Neutrophil (primary cell): Measurements from ENCODE around the gene MLH1.

Source experiments
- H3K27ac ChIP-seq: fragments of 200-600 bp; sonication (generic); 2 replicates; pipeline ENCODE4 v1.5.1; 2016; ENCODE audit warnings: mild to moderate bottlenecking, moderate library complexity
- H3K27me3 ChIP-seq: fragments of 200-600 bp; sonication (generic); 2 replicates; pipeline ENCODE4 v1.6.0; 2016; ENCODE audit warnings: mild to moderate bottlenecking
- H3K36me3 ChIP-seq: fragments of 200-600 bp; sonication (generic); 2 replicates; pipeline ENCODE4 v1.5.1; 2017
- H3K4me1 ChIP-seq, 2 experiments: fragments of 200-600 bp in 1 of 2; sonication (generic) in 1 of 2; 1 replicate in 1 of 2; 2 replicates in 1 of 2; pipeline versions ENCODE4 v1.5.1 to v1.6.1; 2013 to 2016; ENCODE audit warnings: low read depth in 1 of 2, low read length in 1 of 2, mild to moderate bottlenecking in 1 of 2, moderate library complexity in 1 of 2; ENCODE audit not compliant: control insufficient read depth in 1 of 2, insufficient read depth in 1 of 2
- H3K4me3 ChIP-seq, 2 experiments: fragments of 200-600 bp in 1 of 2; sonication (generic) in 1 of 2; 1 replicate in 1 of 2; 2 replicates in 1 of 2; pipeline ENCODE4 v1.5.1; 2013 to 2016; ENCODE audit warnings: low read depth in 1 of 2, low read length in 1 of 2, mild to moderate bottlenecking in 1 of 2, moderate library complexity in 1 of 2
- H3K9me3 ChIP-seq: fragments of 200-600 bp; sonication (generic); 2 replicates; pipeline ENCODE4 v1.5.1; 2016
- TF ChIP-seq, protein P1 (sequence below): fragments of 200-600 bp; sonication (generic); IDR thresholded peaks from 2 replicates; pipeline ENCODE4 v1.5.1; 2016; ENCODE audit warnings: antibody characterized with exemption

The MLH1 gene

GRCh38 chr3:36954452-36955134 lies 38.7 kb upstream of the MLH1 start:
- no peaks in the 10 kb centered on the region for H3K9me3 ChIP-seq
- TF ChIP-seq, protein P1, sequence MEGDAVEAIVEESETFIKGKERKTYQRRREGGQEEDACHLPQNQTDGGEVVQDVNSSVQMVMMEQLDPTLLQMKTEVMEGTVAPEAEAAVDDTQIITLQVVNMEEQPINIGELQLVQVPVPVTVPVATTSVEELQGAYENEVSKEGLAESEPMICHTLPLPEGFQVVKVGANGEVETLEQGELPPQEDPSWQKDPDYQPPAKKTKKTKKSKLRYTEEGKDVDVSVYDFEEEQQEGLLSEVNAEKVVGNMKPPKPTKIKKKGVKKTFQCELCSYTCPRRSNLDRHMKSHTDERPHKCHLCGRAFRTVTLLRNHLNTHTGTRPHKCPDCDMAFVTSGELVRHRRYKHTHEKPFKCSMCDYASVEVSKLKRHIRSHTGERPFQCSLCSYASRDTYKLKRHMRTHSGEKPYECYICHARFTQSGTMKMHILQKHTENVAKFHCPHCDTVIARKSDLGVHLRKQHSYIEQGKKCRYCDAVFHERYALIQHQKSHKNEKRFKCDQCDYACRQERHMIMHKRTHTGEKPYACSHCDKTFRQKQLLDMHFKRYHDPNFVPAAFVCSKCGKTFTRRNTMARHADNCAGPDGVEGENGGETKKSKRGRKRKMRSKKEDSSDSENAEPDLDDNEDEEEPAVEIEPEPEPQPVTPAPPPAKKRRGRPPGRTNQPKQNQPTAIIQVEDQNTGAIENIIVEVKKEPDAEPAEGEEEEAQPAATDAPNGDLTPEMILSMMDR, result no peak
- H3K27me3 ChIP-seq, result no peaks in the 10 kb centered on the region
- H3K4me3 ChIP-seq, result no peak overlapping the region
- no peaks in the 10 kb centered on the region for H3K36me3 ChIP-seq
- no peak overlapping the region for H3K27ac ChIP-seq
- H3K4me1 ChIP-seq, result no peaks in the 10 kb centered on the region

DNA sequence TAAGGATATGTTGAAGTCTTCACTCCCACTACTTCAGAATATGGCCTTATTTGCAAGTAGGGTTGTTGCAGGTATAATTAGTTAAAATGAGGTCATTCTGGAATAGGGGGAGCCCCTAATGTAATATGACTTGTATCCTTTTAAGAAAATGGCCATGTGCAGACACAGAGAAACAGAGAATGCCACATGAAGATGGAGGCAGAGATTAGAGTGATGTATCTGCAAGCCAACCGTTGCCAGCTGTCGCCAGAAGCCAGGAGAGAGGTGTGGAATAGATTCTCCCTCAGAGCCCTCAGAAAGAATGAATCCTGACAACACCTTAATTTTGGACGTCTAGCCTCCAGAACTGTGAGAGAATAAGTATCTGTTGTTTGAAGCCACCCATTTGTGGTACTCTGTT lies 37.2 kb upstream of the MLH1 start:
- no peaks in the 10 kb centered on the region for H3K27me3 ChIP-seq
- no peaks in the 10 kb centered on the region for H3K9me3 ChIP-seq
- no peak overlapping the region for H3K4me3 ChIP-seq
- H3K36me3 ChIP-seq, result no peaks in the 10 kb centered on the region
- TF ChIP-seq, protein P1, result no peak
- H3K27ac ChIP-seq, result no peak overlapping the region
- H3K4me1 ChIP-seq, result no peaks in the 10 kb centered on the region

- no peaks in the 10 kb centered on the region for H3K27me3 ChIP-seq
- H3K36me3 ChIP-seq, result no peaks in the 10 kb centered on the region
- H3K4me1 ChIP-seq, result no peaks in the 10 kb centered on the region
- H3K9me3 ChIP-seq, result no peaks in the 10 kb centered on the region
- no peak overlapping the region for H3K27ac ChIP-seq
- TF ChIP-seq, protein P1, result no peak
- H3K4me3 ChIP-seq, result no peak overlapping the region
Observed at GRCh38 chr3:36957063-36957462, 36.3 kb upstream of the MLH1 start.

DNA sequence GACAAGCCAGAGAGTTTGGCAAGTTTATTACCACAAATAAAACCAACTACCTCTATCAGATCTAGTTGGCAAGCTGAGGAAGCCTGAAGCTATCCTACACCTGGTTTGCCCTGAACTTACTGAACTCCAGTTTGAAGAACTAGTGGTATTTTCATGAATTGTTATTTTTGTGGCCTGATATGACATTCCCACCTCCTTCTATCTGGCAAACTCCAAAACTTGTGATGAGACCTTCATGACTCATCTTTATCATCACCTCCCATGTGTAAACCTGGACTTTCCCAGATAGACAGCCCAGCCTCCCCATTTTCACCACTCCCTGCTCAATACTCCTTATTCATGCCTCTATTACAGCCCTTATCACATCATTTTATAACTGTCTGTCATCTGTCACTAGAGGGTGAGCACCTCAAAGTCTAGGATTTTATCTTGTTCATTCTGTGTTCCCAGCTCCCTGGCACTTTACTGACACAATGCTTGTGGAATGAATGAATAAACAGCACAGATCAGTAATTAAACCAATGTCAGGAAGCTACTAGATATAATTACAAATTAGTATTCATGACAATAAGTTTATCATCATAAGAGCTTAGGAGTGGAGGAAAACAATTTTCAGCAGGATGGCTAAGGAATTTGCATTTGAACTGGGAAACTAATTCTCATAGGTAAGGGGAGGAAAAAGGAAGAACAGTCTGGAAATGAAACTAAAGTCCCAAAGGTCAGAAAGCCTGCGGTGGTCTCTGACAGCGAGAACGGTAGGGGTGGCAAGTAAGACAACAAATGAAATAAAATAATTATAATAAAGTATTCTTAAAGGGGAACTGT lies 35.2 kb upstream of the MLH1 start:
- H3K27ac ChIP-seq, result peak overlapping the region; percentile 31
- no peaks in the 10 kb centered on the region for H3K9me3 ChIP-seq
- TF ChIP-seq, protein P1, result no peak
- H3K4me1 ChIP-seq, result no peaks in the 10 kb centered on the region
- no peaks in the 10 kb centered on the region for H3K27me3 ChIP-seq
- H3K36me3 ChIP-seq, result no peaks in the 10 kb centered on the region
- H3K4me3 ChIP-seq, result no peak overlapping the region

- Histone ChIP-seq H3K27me3 (no peaks in the 10 kb centered on the region), H3K9me3 (no peaks in the 10 kb centered on the region), H3K27ac (no peak overlapping the region), H3K4me1 (no peaks in the 10 kb centered on the region), H3K36me3 (no peaks in the 10 kb centered on the region), H3K4me3 (no peak overlapping the region)
- TF ChIP-seq, protein P1, result no peak
Observed at GRCh38 chr3:36959821-36960220, 33.5 kb upstream of the MLH1 start.
